T-helper 1 cell treated with Interleukin-12 subunit alpha and Interleukin-12 subunit beta and Interleukin-4 antibody, amounts not matched to agents 30 μg/mL and 1 μg/mL, for 36 hours (primary cell): ENCODE data around the gene P2RX1.
"Not testable (repeated sequence)": the region's sequence is repeated elsewhere in the genome, so short reads cannot be mapped to it uniquely, and the experiment has no call there.

Experiments used
- H3K27ac Mint-ChIP-seq: one replicate; pipeline ENCODE4 v1.8.0; 2021; ENCODE audit warnings: mild to moderate bottlenecking, mixed read lengths
- H3K27me3 Mint-ChIP-seq: one replicate; pipeline ENCODE4 v1.8.0; 2021; ENCODE audit warnings: low read depth, mixed read lengths
- H3K36me3 Mint-ChIP-seq: one replicate; pipeline ENCODE4 v1.8.0; 2021; ENCODE audit warnings: low read depth, mixed read lengths
- H3K4me1 Mint-ChIP-seq: one replicate; pipeline ENCODE4 v1.8.0; 2021; ENCODE audit warnings: low read depth, mixed read lengths
- H3K4me3 Mint-ChIP-seq: one replicate; pipeline ENCODE4 v1.8.0; 2021; ENCODE audit warnings: mild to moderate bottlenecking, moderate library complexity, mixed read lengths
- H3K9me3 Mint-ChIP-seq: one replicate; pipeline ENCODE4 v1.8.0; 2021; ENCODE audit warnings: mixed read lengths

P2RX1 gene

DNA sequence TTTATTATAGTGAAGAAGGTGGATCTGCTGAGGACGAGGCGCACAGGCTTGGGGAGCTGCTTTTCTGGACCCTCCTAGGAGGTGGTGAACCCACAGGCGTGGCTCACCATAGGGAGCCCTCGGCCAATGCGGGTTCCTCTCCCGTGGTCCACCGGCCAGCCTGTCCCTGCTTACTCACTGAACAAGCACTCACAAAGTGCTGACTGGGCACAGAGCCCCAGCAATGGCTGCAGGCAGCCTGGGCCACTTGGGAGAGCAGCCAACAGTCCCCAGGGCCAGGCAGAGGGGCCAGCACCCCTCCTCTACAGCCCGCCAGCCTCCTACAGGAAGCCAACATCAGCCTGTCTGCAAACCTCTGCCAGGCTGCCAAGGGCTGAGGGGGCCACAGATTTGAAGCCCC, 51.1 kb downstream of the P2RX1 start:
- Mint-ChIP-seq H3K9me3 (no peaks in the 10 kb centered on the region), H3K27ac (no peak overlapping the region), H3K4me3 (no peak overlapping the region), H3K27me3 (no peaks in the 10 kb centered on the region), H3K4me1 (no peaks in the 10 kb centered on the region), H3K36me3 (no peaks in the 10 kb centered on the region)

DNA sequence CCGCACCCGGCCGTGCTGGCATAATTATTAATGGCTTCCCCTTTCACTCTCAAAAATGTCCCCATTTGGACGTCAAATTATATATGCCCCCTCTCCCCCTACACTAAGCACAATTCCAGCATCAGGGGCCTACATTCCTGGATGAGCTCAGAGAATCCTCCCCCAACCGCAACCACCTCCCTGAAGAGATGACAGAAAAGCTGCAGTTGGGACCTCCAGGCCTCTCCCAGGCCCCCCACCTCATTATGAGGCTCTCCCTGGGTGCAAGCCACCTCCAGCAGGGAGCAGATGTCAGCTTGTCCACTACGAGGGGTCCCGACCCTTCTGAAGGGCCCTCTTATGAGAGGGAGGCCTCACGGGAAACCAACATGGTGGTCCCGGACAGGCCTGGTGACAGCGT, 51.7 kb downstream of the P2RX1 start:
- H3K4me1 Mint-ChIP-seq = no peaks in the 10 kb centered on the region

GRCh38 chr17:3861761-3862681, 54.2 kb downstream of the P2RX1 start:
- no peaks in the 10 kb centered on the region for H3K36me3 Mint-ChIP-seq
- no peaks in the 10 kb centered on the region for H3K27me3 Mint-ChIP-seq
- H3K4me1 Mint-ChIP-seq = no peaks in the 10 kb centered on the region
- no peak overlapping the region for H3K4me3 Mint-ChIP-seq
- H3K9me3 Mint-ChIP-seq = no peaks in the 10 kb centered on the region
- no peak overlapping the region for H3K27ac Mint-ChIP-seq

More for the DNA sequence above, 51.7 kb downstream of the P2RX1 start:
- no peak overlapping the region for H3K4me3 Mint-ChIP-seq
- no peaks in the 10 kb centered on the region for H3K9me3 Mint-ChIP-seq
- no peak overlapping the region for H3K27ac Mint-ChIP-seq
- no peaks in the 10 kb centered on the region for H3K27me3 Mint-ChIP-seq
- no peaks in the 10 kb centered on the region for H3K36me3 Mint-ChIP-seq

GRCh38 chr17:3860939-3861700, 55.1 kb downstream of the P2RX1 start:
- Mint-ChIP-seq H3K4me3 (no peak overlapping the region), H3K36me3 (no peaks in the 10 kb centered on the region), H3K4me1 (no peaks in the 10 kb centered on the region), H3K27me3 (no peaks in the 10 kb centered on the region), H3K9me3 (no peaks in the 10 kb centered on the region), H3K27ac (no peak overlapping the region)

- H3K9me3 Mint-ChIP-seq = no peaks in the 10 kb centered on the region
- H3K4me3 Mint-ChIP-seq = no peak overlapping the region
- no peaks in the 10 kb centered on the region for H3K27me3 Mint-ChIP-seq
- H3K27ac Mint-ChIP-seq = no peak overlapping the region
- H3K4me1 Mint-ChIP-seq = no peaks in the 10 kb centered on the region
- H3K36me3 Mint-ChIP-seq = no peaks in the 10 kb centered on the region
These were observed 56.3 kb downstream of the P2RX1 start for GRCh38 chr17:3859940-3860339.

DNA sequence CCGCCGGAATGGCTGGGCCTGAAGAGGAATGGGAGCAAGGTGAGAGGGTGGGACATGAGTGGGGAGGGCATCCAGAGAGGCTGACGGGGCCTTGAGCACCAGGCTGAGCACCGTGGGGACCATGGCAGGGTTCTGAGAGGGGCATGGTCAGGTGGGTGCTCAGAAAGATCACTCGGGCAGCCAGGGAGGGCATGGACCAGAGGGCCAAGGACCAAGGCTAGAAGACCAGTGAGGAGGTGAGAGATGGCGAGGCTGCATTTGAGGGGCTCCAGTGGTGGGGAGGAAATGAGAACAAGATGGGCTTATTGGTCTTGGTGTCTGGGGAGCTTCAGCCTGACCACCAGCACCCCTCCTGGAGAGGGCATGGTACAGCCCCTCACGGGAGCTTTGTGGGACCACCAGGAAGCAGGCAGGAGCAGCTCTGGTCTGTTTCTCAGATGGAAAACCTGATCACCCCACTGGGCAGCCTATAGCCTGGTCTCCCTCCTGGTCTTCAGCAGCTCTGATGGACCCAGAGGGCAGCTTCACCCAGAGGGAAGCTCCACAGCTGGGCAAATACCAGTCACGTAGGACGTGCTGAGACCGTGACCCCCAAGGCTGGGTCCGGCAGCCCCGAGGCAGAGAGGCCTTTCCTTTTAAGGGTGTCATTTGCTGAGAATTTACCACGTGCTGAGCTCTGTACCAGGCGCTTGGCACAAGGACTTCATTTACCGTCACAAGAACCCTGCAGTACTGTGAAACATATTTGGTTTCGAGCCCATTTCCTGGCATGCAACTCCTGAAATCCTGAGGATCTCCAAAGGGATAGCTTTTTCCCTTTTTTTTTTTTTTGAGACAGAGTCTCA, 58.8 kb downstream of the P2RX1 start:
- no peaks in the 10 kb centered on the region for H3K27me3 Mint-ChIP-seq
- no peak overlapping the region for H3K4me3 Mint-ChIP-seq
- no peaks in the 10 kb centered on the region for H3K9me3 Mint-ChIP-seq
- no peaks in the 10 kb centered on the region for H3K36me3 Mint-ChIP-seq
- H3K4me1 Mint-ChIP-seq = no peaks in the 10 kb centered on the region
- no peak overlapping the region for H3K27ac Mint-ChIP-seq

GRCh38 chr17:3854204-3854603, 62.1 kb downstream of the P2RX1 start:
- not testable (repeated sequence) for H3K4me3 Mint-ChIP-seq, H3K27ac Mint-ChIP-seq, H3K9me3 Mint-ChIP-seq, H3K36me3 Mint-ChIP-seq, H3K4me1 Mint-ChIP-seq
- H3K27me3 Mint-ChIP-seq = peaks cover 21% of the 10 kb centered on the region

DNA sequence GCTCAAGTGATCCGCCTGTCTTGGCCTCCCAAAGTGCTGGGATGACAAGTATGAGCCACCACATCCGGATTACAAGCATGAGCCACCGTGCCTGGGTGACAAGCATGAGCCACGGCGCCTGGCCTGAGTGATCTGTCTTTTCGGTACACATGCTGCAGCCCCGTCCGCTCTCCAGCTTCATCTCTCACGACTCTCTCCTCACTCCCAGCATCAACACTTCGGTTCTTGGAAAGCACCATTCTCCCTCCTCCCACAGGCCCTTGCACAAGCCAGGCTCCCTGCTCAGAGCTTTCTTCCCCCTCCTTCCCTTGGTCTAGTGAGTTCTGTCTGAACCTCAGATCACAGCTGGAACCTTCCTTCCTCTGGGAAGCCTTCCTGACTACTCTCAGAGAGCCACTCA, 63.7 kb downstream of the P2RX1 start:
- Mint-ChIP-seq H3K4me3 (no peak overlapping the region), H3K36me3 (no peaks in the 10 kb centered on the region), H3K27me3 (peaks cover 21% of the 10 kb centered on the region), H3K27ac (no peak overlapping the region), H3K9me3 (no peaks in the 10 kb centered on the region), H3K4me1 (no peaks in the 10 kb centered on the region)

DNA sequence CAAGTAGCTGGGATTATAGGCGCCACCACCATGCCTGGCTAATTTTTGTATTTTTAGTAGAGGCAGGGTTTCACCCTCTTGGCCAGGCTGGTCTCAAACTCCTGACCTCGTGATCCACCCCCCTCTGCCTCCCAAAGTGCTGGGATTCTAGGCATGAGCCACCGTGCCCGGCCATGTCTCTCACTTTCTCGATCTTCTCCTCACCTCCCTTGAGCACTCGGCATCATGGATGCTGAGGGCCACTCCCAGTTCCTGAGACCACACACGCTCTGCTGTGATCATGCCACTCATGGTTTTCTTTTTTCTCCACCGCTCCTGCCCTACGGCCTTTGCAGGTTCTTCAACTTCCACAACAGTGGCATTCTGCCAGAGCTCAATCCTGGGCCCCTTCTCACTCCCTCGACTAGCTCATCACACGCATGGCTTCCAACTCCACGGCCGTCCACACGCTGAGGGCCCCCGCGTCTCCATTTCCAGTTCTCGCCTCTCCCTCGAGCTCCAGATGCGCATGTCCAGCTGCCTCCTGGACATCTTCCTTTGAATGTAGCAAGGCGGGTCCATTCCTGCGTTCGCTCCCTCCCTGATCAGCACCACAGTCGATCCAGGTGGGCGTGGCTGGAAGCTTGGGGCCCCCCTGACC, 64.7 kb downstream of the P2RX1 start:
- Mint-ChIP-seq H3K9me3 (no peaks in the 10 kb centered on the region), H3K27me3 (peaks cover 24% of the 10 kb centered on the region), H3K36me3 (no peaks in the 10 kb centered on the region), H3K27ac (no peak overlapping the region), H3K4me1 (no peaks in the 10 kb centered on the region), H3K4me3 (no peak overlapping the region)

DNA sequence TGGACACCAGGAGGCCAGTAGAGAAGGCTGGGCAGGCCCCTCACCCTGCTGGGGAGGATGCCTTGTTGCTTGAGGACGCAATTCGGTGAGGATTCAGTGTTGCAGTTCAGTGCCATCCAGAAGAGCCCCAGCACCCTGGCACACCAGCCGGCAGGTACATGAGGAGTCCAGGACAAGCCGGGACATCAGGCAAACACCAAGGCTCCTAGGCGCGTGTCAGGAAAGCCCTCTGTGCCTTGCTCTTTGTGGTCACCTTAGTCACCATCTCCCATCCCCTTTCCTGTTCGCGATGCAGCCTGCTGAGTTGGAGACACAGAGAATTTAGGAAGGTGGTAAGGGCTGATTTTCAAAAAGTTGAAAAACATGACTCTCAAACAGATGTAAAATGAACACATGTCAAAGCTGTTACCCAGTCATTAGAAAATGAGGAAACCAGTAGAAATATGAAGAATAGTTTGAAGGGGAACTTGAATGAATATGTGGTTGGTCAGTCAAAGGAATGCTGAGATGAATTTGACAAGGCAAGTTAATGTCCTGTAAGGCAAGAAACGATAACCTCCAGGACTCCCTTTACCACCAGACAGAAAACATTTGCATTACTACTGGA, 67.9 kb downstream of the P2RX1 start:
- H3K9me3 Mint-ChIP-seq = no peaks in the 10 kb centered on the region
- no peak overlapping the region for H3K4me3 Mint-ChIP-seq
- peaks cover 17% of the 10 kb centered on the region for H3K4me1 Mint-ChIP-seq
- H3K27ac Mint-ChIP-seq = no peak overlapping the region
- peaks cover 7% of the 10 kb centered on the region for H3K36me3 Mint-ChIP-seq
- peaks cover 24% of the 10 kb centered on the region for H3K27me3 Mint-ChIP-seq

GRCh38 chr17:3847165-3847670, 69.0 kb downstream of the P2RX1 start:
- no peaks in the 10 kb centered on the region for H3K9me3 Mint-ChIP-seq
- H3K27me3 Mint-ChIP-seq = peaks cover 24% of the 10 kb centered on the region
- no peak overlapping the region for H3K4me3 Mint-ChIP-seq
- peak overlapping the region; percentile 59 for H3K27ac Mint-ChIP-seq
- H3K4me1 Mint-ChIP-seq = peaks cover 17% of the 10 kb centered on the region
- H3K36me3 Mint-ChIP-seq = peaks cover 7% of the 10 kb centered on the region
